T1000 (cell line): ENCODE measurements around the gene ETNK1.
A peak's percentile ranks its signal among the peaks of the same experiment; 100 is the strongest.
"Not testable (repeated sequence)": the region's sequence is repeated elsewhere in the genome, so short reads cannot be mapped to it uniquely, and the experiment has no call there.

Experiments
- DNase-seq: peaks from one replicate; lab custom pipeline; 2025; ENCODE audit warnings: mixed read lengths; lab: John Stamatoyannopoulos, UW

Gene ETNK1, protein sequence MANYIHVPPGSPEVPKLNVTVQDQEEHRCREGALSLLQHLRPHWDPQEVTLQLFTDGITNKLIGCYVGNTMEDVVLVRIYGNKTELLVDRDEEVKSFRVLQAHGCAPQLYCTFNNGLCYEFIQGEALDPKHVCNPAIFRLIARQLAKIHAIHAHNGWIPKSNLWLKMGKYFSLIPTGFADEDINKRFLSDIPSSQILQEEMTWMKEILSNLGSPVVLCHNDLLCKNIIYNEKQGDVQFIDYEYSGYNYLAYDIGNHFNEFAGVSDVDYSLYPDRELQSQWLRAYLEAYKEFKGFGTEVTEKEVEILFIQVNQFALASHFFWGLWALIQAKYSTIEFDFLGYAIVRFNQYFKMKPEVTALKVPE

DNA sequence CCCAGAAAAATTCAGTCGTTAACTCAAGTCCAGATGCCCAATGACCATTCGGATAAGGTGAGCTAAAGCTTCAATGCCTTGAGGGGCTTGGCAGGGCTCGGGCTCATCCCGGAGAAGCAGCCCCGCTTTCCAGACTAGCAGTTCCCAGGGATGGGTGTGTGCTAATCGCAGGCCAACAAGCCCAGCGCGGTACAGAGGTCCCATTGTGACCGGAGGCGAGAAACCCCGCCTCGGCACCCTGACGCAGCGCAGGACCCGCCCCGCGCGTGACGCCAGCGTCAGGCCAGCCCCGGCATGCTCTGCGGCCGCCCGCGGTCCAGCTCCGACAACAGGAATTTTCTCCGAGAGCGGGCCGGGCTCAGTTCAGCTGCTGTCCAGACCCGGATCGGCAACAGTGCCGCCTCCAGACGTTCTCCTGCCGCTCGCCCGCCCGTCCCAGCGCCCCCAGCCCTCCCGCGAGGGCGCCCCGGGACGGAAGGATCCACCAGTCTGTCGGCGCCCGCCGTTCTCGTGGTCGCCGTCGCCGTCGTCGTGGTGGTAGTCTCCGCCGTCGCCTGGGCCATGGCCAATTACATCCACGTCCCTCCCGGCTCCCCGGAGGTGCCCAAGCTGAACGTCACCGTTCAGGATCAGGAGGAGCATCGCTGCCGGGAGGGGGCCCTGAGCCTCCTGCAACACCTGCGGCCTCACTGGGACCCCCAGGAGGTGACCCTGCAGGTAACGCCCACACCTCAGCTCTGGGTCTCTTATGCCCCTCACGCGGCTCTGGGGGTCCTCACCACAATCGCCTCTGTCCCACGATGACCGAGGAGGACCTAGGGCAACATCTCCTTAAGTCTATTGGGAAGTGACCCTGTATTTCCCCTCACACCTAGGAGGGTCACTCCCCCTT, at the start of gene ETNK1:
ETNK1 (plus strand) TSS at position 302 of the 892 bp plus-strand sequence; CDS start at position 562, 260 bp downstream.
- peak; percentile 93 for DNase-seq

DNA sequence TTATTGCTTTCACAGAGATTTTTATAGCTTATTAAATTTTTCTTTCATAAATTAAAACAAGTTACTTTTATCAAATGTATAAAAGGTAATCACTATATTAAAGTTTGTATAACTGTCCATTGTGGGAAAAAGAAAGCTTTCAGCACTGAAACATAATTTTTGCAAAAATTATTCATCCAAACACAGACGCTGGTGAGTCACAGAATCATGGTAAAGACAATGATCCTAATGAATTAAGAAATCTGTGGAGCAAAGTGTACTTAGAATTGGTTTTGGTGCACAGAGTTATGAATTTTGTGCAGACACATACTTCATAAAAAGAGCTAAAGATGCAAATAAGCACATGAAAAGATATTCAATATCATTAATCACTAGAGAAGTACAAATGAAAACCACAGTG, 48.9 kb upstream of the ETNK1 start:
- DNase-seq, result no peak

DNA sequence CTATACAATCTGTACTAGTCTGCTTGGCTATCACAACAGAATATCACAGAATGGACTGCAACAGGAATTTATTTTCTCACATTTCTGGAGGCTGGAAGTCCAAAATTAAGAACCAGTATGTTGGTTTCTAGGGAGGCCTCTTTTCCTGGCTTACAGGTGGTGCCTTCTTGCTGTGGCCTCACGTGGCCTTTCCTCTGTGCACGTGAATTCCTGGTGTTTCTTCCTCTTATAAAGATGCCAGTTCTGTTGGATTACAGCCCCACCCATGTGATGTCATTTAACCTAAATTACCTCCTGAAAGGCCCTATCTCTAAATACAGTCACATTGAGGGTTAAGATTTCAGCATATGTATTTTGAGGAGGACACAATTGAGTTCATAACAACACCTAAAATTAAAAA, 48.5 kb upstream of the ETNK1 start:
- DNase-seq, result no peak

DNA sequence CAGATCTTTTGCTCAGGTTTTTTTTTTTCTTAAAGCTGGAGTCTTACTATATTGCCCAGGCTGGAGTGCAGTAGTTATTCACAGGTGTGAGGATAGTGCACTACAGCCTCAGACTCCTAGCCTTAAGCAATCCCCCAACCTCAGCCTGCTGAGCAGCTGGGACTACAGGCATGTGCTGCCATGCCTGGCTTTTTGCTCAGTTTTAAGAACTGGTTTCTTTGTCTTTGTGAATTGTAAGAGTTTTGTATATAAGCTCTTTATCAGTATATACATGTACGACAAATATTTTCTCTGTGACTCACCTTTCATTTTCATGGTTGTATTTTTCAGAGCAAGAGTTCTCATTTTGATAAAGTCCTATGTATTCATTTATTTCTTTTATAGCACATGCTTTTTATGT, 47.3 kb upstream of the ETNK1 start:
- DNase-seq, result no peak

DNA sequence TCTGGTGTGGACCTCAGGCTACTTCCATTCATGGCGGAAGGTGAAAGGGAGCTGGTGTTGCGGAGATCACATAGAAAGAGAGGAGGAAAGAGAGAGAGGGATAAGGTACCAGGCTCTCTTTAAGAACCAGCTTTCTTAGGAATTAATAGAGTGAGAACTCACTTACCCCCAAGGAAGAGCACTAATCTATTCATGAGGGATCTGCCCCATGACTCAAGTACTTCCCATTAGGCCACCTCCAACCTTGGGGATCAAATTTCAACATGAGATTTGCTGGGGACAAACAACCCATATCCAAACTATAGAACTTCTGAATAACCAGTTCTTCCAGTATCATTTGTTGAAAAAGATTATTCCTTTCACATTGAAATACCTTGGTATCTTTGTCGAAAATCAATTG, 46.6 kb upstream of the ETNK1 start:
- DNase-seq, result no peak

DNA sequence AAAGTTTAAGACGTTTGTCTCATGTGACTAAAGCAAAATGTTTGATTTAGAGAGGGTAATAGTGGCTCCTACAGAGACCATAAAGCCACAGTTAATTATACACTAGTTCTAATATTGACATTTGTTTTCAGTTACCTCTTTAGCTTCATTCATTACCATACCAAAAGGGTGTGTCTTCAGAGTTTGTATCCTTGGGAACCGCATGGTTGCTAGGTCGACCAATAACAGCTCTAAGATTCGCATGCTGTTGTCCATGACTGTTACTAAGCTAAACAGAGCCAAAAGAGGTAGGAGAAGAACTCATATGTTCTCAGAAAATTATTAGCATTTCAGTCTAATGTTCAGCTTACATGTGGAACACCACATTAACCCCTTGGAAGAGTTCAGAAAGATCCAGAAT, 36.2 kb upstream of the ETNK1 start:
- no peak for DNase-seq

DNA sequence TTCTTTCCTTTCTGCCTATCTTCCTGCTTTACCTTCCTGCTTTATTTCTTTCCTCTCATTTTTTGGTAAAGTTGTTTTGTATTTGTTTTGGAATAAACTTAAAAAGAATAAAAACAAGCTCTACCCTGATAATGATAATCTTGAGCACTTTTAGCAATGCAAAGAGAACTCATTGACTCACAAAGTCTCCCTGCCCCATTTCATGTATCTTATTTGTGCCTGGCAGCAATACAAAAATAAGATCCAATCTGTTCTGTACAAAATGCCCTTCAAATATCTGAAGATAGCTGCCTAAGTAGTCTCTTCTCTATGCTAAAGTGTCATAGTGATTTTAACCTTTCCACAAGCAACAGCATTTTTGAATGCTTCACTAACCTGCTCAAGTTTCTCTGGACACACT, 31.1 kb upstream of the ETNK1 start:
- no peak for DNase-seq

DNA sequence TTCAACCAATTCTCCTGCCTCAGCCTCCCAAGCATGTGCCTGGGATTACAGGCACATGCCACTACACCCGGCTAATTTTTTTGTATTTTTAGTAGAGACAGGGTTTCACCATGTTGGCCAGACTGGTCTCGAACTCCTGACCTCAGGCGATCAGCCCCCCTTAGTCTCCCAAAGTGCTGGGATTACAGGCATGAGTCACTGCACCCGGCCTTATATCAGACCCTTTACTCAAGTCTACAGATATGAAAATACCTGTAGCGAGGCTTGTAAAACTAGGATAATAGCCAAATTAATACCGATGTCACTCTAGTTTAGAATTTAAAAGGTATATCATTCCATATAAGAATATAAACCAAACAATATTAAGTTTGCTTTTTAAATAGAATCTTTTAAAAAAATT, 27.4 kb upstream of the ETNK1 start:
- not testable (repeated sequence) for DNase-seq

DNA sequence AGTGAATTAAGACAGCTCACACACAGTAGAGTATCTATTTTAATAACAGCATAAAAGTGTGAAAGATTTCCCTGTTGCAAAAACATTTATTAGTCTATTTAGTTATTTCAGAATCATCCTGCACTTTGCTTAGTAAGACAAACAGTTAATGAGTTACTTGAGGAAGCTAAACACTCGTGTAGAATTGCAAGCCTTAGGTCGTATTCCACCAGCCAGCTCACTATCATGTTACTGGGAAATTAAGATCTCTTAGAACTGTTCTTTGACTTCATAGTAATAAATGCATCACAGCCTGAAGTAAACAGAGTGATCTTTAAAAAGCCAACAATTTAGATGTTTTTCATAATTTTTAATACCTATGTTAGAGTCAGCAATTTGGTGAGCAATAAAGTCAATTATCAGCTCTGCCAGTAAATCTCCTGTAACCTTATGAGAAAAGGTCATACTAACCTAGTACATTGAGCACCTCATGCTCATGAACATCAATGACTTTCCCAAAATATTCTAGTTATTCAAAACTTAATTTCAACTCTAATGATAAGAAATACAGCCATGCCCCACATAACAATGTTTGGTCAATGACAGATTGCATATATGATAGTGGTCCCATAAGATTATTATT, 26.7 kb upstream of the ETNK1 start:
- DNase-seq, result no peak

DNA sequence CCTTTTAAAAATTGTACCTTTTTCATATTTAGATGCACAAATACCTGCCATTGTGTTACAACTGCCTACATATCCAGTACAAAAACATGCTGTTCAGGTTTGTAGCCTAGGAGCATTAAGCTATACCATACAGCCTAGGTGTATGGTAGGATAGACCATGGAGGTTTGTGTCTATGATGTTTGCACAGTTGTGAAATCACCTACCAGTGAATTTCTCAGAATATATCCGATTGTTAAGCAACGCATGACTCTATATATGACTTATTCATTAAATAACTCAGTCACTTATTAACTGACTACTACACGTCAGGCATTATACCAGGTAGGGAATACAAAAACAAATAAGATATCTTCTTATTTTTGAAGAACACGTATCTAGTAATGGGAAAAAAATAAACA, 26.2 kb upstream of the ETNK1 start:
- DNase-seq, result no peak

DNA sequence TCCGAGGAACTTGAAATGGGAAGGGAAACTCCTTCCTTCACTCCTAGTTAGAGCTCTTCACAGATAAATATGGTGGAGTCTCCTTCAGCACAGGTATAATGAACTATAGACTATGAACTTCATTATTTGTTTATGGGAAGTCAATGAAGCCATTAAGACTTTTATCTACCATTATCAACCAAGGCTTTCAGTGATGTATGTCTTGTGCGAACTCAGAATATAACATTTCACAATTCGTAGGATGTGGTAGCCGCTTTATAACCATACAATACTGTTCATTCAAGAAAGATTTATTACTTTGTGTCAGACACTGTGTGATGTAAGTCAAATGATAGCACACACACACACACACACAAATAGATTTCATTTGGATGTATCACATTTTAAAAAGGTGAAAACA, 24.8 kb upstream of the ETNK1 start:
- DNase-seq, result no peak

DNA sequence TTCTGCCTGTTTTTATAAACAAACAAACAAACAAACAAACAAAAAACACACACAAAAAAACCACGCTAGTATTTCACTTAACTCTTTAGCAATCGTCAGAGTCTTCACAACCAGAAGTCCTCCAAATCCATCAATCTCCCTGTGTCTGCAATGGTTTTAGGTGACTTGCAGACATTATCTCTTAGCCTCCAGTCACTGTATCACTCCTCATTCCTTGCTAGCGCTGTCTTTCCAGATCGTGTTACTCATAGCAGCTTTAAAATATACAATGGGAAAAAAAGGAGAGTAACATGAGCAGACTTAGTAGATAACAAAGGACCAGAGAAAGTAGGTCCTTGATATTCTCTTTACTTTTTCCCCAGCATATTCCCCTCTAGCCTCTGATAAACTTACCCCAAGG, 15.5 kb upstream of the ETNK1 start:
- DNase-seq, result no peak

DNA sequence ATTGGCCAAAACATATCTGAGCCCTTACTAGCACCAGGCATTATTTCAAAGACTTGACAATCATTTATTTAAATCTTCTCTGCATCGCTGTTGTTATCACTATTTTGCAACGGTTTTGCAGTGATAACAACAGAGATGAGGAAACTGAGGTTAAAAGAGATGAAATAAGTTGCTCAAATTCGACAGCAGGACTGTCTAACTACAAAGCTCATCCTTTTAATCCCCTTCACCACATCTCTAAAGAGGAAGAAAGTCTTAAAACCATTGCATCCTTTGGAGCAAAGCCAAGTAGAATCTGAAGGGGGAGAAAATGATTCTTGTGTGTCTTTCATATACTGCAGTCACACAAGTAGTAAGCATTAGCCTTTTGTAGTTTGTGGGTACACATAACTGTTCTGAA, 14.8 kb upstream of the ETNK1 start:
- no peak for DNase-seq

DNA sequence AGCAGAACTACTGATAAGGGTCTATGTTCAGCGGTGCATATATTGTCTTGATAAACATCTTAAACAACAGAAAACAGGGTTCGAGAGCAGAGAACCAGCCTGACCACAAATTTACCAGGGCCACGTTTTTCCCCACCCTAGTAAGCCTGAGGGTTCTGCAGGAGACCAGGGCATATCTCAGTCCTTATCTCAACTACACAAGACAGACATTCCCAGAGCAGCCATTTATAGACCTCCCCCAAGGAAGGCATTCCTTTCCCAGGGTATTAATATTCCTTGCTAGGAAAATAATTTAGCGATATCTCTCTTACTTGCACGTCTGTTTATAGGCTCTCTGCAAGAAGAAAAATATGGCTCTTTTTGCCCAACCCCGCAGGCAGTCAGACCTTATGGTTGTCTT, 12.1 kb upstream of the ETNK1 start:
- DNase-seq, result not testable (repeated sequence)

DNA sequence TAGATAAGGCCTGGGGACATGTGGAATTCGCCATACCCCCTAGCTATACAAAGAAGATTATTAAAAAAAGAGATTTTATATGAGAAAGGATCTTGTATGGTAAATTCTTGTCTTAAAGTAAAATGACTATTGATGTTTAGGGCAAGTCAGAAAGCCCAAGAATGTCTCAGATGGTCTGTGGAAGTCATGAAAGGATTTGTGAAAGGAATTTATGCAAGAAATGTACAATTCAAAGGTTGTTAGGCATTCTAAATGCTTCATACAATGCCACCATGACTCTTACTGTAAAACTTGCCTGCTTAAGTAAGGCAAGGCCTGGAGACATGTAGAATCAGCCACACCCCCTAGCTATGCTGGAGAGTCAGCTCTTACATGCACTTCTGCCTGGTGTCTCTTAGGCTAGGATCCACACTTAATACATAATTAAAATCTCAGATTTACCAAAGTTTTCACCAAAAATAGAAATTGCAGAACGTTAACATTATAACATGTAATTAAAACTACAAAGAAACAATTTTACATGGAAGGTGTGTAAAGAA, 8.9 kb upstream of the ETNK1 start:
- DNase-seq, result no peak

DNA sequence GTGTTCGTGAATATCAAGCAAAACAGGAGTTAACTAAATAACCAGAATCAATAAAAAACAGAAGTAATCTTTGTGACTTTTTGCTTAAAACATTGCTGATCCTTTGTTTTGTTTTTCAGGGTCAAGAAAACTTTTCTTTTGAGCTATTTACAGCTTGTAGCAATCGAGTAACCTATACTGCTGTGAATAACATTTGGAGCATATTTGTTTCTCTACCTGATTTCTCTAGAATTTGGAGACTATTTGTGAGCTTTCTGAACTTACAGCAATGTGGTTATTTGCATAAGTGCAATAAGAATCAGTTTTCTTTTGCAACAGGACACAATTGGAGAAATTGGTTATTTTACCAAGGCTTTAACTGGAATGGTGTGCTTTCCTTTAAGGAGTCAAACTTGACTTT, 7.3 kb upstream of the ETNK1 start:
- DNase-seq, result no peak

DNA sequence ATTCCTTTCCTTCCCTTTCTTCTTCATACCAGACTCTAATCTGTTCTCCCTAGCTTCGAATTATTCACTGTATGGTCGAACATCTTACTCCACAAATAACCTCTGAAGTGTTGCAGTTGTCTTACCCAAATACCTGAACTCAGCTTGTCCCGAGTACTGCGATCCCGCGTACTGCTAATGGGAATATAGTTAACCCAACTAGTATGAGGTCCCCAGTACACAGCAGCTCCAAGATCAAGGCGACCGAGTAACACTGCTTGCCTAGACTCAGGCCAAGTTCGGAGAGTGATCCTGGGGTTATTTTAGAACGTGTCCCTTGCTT, 462 bp upstream of the ETNK1 start:
- no peak for DNase-seq

DNA sequence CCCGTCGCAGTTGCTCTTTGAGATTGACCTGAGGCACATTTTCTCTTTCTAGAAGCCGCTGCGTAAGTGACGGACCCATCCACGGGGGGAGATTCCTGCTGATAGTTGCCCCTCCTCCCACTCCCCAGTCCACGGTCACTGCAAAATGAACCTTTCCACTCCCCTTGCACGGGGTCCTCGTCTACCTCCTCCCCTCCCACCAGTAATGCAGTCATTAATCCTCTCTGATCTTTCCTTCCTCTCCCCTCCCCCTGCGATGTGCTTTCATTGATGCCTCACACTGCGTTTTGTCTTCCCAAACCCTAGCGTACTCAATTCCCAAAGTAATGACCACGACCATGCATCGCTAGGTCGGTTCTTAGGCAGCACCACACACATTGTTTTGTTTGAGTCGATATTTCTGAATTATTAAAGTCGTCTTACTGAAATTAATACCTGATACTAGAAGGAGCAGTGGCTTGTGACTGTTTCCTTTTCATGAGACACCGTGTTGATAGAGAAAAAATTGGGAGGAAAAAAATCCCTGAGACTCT, 857 bp downstream of the ETNK1 start:
- no peak for DNase-seq

DNA sequence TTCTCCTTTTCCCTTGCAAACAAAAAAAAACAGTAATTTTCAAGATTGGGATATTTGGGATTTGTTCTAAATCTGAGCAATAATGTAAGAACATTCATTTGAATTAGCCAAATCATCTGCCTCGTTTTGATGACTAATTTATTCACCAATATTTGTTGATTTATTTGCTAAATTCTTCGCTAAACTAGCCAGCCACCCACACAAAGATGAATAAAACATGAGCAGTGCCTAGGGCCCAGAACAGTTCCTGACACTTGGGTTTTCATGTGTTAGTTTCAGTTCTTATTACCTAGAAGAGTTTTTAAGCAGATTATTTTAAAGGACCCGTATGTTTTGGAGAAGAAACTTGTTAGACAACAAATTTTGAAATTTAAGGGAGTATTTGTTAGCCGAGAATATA, 1.4 kb downstream of the ETNK1 start:
- DNase-seq, result no peak

DNA sequence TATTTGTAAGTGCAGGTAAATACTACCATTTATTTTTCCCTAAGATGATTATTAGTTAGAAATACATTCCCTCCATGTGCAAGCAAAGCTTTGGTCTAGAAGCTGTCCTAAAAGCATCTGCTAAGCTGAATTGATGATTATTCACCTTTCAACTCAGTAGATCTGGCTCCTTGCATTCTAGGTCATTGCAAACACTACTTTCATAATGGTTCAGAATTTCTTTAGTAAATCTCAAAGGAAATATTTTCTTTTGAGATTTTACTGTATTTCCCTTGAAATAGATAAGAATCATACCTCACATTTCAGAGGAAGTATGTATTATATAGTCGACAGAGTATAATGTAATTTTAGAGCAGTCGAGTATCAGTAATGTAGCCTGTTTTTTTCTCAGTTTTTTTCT, 2.4 kb downstream of the ETNK1 start:
- no peak for DNase-seq

DNA sequence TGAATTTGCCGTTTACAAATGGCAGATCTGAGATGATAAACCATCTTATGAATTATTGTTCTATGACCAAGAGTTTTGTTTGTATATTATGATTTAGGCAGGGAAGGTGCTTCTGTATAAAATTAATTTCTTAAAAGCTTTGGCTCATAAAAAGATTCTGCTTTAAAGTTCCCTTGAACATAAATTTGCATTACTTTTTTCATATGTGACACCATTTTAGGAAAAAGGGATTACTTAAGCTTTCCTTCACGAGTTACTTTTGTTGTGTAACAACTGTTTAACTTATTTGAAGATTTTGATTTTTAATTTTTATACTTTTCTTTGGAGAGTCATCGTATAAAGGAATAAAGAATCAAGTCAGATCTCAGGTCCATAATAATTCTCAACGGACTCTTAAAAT, 3.3 kb downstream of the ETNK1 start:
- DNase-seq, result no peak

DNA sequence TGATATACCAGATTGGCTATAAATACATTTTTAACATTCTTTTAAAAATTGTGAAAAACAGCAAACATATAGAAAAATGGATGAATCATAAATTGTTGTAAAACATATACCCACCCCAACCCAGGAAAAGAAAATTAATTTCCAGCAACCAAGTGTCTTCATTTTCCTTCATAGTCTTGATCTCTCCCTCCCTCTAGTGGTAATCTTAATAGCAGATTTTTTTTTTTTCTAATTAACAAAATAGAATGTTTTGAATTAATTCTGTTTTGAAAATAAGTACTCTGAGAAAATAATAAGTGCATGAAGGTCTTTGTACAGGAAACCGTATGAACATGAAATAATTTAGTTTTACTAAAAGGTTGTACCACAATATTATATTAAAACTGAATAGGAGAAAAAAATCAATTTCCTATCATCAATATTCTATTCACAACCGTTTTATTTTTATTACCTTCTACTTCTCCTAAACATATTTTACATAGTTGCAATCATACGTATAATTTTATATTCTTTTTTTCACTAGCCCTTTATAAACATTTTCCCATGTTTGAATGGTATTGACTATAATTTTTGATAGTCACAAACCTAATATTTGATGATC, 7.0 kb downstream of the ETNK1 start:
- DNase-seq, result no peak
